Hepatocyte (in vitro differentiated cells): Measurements from ENCODE around the gene SGO2.

ENCODE experiments used
- EZH2 ChIP-seq: fragments of 200-600 bp; sonication (generic); IDR thresholded peaks from 2 replicates; pipeline ENCODE4 v1.6.1; 2016; ENCODE audit warnings: antibody characterized with exemption, mild to moderate bottlenecking, borderline replicate concordance
- TF ChIP-seq, protein P1 (sequence below): fragments of 200-600 bp; sonication (generic); IDR thresholded peaks from 2 replicates; pipeline ENCODE4 v1.5.1; 2016; ENCODE audit warnings: antibody characterized with exemption, mild to moderate bottlenecking; ENCODE audit not compliant: poor library complexity

DNA sequence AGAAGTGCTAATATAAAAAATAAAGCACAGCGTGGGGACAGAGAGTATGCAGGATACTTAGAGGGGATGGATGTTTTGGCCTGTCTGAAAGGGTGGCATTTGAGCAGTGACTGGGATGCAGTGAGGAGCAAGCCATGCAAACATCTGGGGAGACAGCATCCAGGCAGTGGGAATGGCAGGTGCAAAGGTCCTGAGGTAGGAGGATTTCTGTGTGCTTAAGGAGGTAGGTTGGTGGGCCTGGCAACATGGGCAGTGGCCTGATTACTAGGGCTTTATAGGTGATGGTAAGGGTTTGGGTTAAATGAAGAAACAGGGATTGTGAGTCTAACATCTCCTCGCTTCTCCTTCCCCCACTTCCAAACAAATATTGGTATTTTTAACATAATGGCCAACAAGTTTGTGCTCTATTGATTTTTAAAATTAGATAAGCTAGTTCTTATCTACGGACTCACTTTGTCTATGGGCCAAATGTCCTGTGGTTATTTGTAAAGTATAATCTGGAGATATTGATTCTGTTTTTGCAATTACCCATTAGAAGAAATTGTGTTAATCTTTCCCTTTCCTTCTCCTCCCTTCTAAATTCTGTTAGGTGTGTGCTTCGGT, 62.2 kb downstream of the SGO2 start:
- TF ChIP-seq, protein P1, sequence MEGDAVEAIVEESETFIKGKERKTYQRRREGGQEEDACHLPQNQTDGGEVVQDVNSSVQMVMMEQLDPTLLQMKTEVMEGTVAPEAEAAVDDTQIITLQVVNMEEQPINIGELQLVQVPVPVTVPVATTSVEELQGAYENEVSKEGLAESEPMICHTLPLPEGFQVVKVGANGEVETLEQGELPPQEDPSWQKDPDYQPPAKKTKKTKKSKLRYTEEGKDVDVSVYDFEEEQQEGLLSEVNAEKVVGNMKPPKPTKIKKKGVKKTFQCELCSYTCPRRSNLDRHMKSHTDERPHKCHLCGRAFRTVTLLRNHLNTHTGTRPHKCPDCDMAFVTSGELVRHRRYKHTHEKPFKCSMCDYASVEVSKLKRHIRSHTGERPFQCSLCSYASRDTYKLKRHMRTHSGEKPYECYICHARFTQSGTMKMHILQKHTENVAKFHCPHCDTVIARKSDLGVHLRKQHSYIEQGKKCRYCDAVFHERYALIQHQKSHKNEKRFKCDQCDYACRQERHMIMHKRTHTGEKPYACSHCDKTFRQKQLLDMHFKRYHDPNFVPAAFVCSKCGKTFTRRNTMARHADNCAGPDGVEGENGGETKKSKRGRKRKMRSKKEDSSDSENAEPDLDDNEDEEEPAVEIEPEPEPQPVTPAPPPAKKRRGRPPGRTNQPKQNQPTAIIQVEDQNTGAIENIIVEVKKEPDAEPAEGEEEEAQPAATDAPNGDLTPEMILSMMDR = no peak
- no peak for TF ChIP-seq EZH2
